Astrocyte of the cerebellum (primary cell): ENCODE measurements around the gene GRIN2C.

ENCODE experiments used
- DNase-seq: peaks from one replicate; pipeline ENCODE4 v3.0.0-alpha.2; 2011; ENCODE audit warnings: low read depth
- H3K4me3 ChIP-seq: 2 replicates; pipeline ENCODE4 v1.5.1; 2011; ENCODE audit warnings: mild to moderate bottlenecking, low read depth, low read length, moderate library complexity
- CTCF ChIP-seq: IDR thresholded peaks from 2 replicates; pipeline ENCODE4 v1.5.1; 2012; ENCODE audit warnings: low read length, low read depth, moderate library complexity, mild to moderate bottlenecking; ENCODE audit errors: missing control alignments
- in situ Hi-C: cut with HindIII; loops from 2 replicates; pipeline ENCODE4 v1.10.0; 2017; ENCODE audit warnings: low sequenced_read_pairs

The GRIN2C gene

DNA sequence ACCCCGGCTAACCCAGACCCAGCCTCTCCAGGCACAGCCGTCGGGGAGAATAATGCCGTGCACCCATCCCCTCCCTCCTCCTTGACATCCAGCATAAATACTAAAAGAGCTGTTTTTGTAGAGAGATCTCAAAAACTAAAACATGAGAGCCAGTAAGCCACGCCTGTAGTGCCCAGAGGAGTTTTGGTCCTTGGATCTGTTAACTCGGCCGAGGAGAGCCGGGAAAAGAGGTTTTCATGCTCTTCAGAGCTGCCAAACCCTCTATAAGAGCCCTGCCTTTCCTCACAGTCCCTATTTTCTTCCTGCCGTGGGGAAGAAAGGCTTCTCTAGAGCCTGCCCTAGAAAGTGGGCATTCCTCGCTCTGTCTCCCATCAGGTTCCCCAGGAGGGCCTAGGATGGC is 53.4 kb downstream of the GRIN2C start:
- DNase-seq: no peak
- H3K4me3 ChIP-seq: no peak overlapping the region
- no peak for TF ChIP-seq CTCF
- in situ Hi-C loops: no loop called here

- H3K4me3 ChIP-seq: no peak overlapping the region
- in situ Hi-C loops: no loop called here
- no peak for TF ChIP-seq CTCF
- DNase-seq: no peak
Observed at GRCh38 chr17:74805591-74805991, 54.1 kb downstream of the GRIN2C start.

GRCh38 chr17:74804683-74805082 is 55.0 kb downstream of the GRIN2C start:
- DNase-seq: no peak
- no peak for TF ChIP-seq CTCF
- in situ Hi-C loops: no loop called here
- H3K4me3 ChIP-seq: no peak overlapping the region

GRCh38 chr17:74803971-74804370 is 55.7 kb downstream of the GRIN2C start:
- no peak for DNase-seq
- in situ Hi-C loops: no loop called here
- no peak for TF ChIP-seq CTCF
- H3K4me3 ChIP-seq: no peak overlapping the region

DNA sequence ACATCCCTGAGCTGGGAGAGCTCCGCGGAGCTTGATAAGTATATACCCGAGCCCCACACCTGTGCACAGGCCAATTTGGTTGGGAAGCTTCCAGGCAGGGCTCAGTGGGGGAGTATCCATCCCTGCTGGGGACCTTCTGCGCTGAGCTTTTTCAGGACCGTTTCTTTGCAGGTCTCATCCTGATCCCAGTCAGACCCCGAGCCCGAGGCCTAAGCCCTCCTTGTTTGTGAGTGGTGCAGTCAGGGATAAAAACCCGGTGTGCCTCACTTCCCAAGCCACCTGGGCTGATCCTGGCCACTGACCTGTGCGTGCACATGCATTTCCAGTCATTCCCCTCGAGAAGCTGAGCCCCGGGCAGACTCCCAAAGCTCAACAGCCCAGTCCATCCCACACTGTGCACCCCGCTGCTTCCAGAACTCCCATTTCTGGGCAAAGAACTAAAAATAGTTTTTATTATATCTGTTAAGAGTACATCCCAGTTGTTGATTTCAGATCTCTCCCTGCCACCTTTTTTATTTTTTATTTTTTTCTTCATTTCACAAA is 56.2 kb downstream of the GRIN2C start:
- TF ChIP-seq CTCF: no peak
- in situ Hi-C loops: no loop called here
- H3K4me3 ChIP-seq: no peak overlapping the region
- no peak for DNase-seq

DNA sequence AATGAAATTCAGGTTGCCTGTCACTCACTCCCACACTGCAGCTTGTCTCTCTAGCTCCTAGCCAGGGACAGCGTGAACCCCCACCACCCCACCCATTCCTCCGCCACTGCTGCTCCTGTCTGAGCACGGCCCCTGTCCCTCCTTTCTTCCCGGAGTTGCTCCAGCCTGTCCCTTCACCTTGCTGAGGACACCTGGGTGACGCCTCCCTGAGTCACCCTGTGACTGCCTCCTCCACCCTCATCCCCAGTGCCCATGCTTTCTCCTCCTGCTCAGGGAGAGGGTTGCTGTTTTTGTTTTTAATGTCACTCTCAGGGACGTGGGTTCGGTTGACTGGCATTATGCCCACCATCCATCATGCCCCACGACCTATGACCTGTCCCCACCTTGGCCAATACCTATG is 57.8 kb downstream of the GRIN2C start:
- H3K4me3 ChIP-seq: no peak overlapping the region
- no peak for TF ChIP-seq CTCF
- in situ Hi-C loops: no loop called here
- DNase-seq: no peak

DNA sequence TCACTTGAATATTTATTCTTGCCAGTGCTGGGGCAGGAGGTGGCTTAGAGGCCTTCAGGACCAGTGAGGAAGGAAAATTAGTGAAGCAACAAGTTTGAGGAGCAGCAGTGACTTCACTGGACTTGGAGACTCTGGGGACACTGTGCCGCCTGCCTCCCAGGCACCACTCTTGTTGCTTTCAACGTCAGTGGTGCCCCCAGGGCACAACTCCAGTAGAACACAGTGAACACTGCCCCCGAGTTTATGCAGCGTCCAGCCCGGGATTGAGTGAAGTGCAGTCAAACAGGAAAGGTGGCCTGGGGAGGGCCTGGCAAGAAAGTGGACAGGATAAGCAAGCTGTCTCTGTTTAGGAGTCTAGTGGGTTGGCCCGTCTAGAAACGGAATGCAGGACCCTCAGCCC is 59.2 kb downstream of the GRIN2C start:
- DNase-seq: no peak
- no peak overlapping the region for H3K4me3 ChIP-seq
- in situ Hi-C loops: no loop called here
- TF ChIP-seq CTCF: no peak
